ENCODE data around the gene PRKN. TPM values are rescaled to one million over a fixed set of nuclear protein-coding genes. Genes with fewer than 3 reads are reported as not detected.

PRKN gene
- polyA plus RNA-seq, 3 donors, result 0.41 to 16.8 (median 2.1) TPM

Other genes starting within 250 kb of the PRKN start
- 1 to 10 TPM in 1 of 3 donors, under 1 TPM in 1, not detected in 1; 0.34 to 4.8 TPM for gene PACRG, start 208 bp upstream of the PRKN start, polyA plus RNA-seq

All from adipose tissue (tissue), 3 donors.